GM19397 (cell line): ENCODE measurements around the gene ARL6IP5.
A peak's percentile ranks its signal among the peaks of the same experiment; 100 is the strongest.

ENCODE experiments used
- ATAC-seq: cut with Tn5 transposase; IDR thresholded peaks from one replicate; pipeline ENCODE4 v1.9.1; 2021; ENCODE audit warnings: mild to moderate bottlenecking, moderate library complexity; ENCODE audit not compliant: unreplicated experiment

Gene ARL6IP5

DNA sequence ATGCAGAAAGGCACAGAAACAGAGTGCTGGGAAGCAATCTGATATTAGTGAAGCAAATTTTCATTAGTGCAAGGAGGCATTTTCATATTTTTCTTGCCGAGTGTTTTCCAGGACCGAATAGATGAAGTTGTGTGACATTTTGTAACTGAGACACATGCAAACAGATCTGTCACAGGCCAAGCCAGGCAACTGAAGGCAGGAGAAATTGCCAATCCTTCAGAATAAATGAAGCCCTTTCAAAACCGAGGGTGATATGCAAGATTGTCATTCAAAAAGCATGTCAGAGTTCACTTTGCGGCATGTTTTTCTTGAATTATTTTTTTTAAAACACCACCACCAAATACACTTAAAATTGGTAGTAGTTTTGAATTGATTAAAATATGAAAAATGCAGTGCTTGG is 31.4 kb downstream of the ARL6IP5 start:
- ATAC-seq, result no peak

DNA sequence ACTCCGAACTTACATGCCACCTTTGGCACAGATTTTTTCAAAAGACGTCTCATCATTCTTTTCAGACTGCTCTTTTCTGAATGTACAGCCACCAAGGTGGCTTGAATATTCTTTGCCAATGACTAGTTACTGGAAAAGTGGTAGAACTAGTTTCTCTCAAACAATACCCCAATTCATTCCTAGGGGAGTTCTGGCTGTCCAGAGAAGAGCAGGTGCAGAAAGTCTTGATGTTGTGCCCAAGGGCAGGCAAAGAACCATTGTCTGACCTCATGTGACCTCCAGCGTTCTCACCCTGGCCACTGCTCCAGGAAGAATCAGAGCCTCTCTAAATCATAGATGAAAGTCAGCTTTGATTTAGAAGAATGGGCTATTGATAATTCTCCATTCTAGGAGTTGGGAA is 32.2 kb downstream of the ARL6IP5 start:
- ATAC-seq, result no peak

DNA sequence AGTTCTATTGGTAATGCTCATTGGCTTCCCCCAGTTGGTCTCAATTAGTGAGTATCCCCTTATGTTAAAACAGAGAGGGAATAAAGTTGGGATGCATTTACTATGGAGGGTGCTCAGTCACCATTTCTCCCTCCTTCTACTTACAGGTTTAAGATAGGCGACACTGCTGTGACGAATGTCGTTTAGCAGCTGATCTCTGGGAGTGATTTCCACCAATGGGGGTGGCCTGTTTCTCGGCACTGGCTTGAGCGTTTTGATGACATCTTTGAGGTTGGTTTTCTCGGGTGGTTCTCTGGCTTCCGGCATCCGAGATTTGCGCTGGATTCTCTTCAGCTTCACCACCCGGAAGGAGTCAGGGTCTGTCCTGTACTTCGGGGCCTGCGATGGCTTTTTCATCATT is 33.8 kb downstream of the ARL6IP5 start:
- ATAC-seq, result no peak

DNA sequence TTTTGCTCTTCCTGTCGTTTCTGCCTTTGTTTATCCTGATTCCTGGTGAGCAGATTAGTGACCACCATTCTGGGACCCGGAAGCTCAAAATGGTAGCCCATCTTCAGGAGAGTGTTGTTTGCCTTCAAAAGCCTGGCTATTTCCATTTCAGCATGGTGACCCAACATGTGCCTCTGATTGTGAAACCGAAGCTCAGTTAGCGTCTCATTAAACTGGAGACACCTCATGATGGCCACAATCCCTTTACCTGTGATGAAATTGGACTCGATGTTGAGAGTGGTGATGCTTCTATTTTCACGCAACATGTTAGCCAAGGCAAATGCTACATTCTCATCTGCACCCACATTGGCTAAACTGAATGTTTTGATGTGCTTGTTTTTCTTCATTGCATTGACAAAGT is 34.4 kb downstream of the ARL6IP5 start:
- ATAC-seq, result no peak

DNA sequence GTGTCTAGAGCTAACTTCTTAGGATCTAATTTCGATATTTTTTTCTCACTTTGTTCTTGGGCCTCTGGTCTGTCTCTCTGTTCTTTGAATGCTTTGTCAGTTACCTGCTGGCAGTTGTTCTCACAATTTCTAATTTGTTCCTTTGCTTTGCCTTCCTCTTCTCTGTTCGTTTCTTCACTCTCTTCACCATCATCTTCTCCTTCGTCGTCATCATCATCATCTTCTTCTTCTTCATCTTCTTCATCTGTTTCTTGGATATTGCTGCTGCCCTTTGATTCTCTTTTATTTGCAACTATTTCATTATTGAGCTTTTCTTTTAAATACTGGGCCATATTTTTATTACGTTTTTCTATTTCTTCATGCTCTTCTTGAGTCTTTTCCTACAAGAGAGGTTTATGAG is 34.9 kb downstream of the ARL6IP5 start:
- ATAC-seq, result no peak

DNA sequence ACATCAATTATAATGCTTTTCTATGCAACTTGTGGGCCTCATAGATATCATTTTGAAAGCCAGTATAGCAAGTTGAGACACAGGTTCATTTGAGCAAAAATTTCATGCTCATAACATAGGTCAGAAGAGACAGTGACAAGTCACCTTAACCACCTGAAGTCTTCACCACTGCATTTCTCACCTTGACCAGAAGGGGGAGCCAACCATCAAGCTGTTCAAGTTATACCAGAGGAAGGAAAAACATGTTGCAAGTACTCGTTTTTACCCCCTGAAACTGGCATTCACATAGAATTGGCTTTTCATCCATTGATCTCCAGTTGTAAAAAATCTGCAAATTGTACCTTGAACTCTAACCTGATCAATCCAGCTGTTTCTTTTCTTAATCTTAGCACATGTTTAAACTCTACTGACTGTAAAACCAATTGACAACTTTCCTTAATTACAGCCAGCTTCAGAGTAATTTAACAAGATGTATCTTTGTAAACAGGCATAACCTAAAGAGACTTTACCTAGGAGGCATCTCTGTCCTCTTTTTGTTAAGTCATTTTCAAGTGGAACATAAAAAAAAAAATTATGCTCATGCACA is 36.2 kb downstream of the ARL6IP5 start:
- peak; percentile 83 for ATAC-seq

DNA sequence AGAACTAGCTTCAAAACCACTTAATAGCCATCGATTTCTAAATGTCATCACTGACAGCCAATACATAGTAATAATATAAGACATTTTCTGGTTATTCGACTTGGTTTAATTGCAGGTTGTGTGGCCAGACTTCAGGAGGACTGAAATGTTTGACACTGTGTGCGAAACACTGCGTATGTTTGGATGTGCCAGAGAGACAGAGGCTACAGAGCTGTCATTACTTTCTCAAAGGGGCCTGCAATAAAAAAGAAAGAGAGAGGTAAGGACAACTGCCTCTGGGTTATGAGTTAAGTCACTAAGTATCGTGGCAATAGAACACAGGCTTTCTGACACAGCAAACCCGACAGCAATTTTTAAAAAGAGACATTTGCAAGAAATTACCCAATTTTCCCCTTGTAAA is 36.8 kb downstream of the ARL6IP5 start:
- ATAC-seq, result no peak

DNA sequence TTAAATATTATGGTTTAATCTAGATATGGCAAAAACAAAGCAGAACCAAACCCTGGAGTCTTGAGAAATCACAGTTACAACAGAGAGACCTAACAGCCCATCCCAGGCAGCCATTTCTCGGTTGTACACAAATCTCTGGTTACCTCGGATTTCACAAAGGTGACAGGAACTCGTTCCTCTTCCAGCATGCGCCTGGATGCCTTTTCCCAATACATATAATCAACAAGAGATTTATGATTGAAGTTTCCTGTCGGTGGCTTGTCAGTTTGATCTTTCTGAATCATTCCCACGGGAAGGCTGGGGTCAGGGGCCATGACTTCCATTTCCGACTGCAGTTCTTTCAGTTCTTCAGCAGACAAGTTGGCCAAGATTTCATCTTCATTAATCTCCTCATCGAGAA is 37.2 kb downstream of the ARL6IP5 start:
- no peak for ATAC-seq

DNA sequence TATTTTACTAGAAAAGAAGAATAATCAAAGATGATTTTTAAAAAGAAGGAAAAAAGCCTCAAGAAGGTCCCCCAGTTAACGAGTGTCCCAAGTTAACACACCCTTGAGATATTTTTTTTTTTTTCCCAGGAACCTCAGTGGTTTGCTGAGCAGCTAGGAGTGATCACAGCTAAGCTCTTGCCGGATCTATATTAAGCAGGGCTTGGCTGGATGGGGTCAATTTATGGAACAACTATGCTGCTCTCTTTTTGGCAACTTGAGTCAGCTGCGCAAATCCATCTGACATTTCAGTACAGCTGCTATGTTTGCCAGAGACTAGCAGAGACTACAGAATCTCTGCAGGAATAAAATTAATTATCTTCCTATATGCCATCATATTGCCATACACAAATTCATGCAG is 37.7 kb downstream of the ARL6IP5 start, which contains the start of gene LMOD3:
Gene LMOD3 (minus strand): TSS at position 193 of the 400 bp plus-strand sequence. CDS start 209 bp downstream, outside the sequence.
- no peak for ATAC-seq

DNA sequence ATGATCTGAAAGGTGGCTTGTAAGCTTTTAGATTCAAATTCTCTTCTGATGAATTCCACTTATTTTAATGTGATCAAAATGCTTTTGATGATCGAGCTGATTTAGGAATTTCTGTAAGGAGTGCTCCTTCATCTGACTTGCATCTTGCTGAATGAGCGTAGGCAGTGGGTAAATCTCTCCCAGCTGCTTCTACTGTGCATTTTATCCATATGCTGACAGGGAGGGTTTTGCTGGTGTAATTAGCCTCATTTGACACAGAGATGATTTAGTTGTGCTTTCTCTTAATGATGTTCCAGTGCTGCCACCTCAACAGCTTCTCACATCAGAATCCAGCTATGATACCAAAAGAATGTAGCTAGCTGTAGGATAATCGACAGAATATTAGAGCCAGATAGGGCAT is 41.5 kb downstream of the ARL6IP5 start:
- ATAC-seq, result no peak

DNA sequence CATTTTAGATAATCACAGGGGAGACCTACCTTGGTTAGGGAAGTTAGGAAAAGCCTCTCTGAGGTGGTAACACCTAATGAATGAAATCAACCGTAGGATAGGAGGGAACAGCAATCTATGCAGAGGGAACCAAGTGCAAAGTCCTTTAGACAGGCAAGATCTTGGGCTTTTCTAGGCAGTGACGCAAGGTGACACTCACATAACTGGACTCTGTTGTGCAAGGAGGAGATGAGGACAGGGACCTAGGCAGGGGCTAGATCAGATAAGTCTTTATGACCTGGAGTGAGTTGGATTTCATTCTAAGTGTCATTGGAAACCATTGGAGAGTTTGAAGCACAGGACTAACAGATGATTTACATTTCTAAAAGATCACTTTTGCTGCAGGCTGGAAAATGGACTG is 42.3 kb downstream of the ARL6IP5 start:
- ATAC-seq, result no peak

DNA sequence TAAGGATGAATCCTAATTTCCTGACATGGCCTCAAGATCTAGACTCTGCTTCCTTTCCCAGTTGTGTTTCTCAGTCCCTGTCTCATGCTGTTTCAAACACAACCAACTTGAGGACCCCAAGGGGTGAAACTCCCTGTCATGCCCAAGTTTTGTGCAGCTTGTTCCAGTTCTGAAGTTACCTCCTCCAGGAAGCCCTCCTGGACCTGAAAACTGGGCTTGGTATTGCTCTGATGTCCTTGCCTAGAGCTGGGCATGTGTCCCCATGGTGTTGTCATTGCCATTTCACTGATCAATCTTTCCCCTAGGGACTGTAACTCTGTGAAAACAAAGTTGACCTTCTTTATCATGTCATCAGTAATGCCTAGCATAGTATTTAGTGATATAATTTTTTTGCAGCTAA is 43.8 kb downstream of the ARL6IP5 start:
- ATAC-seq, result no peak

DNA sequence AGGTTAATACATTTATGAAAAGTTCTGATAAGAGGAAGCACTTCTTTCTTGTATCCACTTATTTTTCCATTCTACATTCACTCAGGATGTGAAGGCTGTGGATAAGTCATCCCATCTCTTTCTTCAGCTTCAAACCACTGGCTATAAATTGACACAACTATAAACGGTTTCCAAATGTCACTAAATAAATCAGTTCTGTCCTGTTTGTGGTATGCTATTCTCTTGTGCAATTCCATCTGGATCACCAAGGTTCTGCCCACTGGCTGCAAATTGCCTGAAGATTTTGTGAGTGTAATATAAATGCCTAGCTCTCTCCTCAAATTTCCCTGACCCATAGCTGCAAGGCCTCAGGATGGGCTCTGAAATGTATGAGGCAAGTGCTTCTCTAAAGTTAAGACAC is 44.8 kb downstream of the ARL6IP5 start:
- ATAC-seq, result no peak

DNA sequence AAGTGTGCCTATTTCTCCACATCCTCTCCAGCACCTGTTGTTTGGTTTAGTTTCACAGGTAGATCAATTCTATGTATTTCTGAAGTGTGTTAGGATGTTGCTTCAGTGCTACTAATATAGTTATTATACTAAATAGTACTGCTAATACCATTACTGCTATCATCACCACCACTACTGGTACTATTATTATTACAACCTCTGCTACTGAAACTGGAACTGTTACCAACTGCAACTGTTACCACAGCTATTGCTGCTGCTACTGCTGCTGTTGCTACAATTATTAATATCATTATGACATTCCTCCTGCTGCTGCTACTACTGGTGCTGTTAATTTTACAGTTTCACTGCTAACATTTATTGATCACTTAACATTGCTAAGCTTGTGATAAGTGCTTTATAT is 46.0 kb downstream of the ARL6IP5 start:
- ATAC-seq, result peak; percentile 58

DNA sequence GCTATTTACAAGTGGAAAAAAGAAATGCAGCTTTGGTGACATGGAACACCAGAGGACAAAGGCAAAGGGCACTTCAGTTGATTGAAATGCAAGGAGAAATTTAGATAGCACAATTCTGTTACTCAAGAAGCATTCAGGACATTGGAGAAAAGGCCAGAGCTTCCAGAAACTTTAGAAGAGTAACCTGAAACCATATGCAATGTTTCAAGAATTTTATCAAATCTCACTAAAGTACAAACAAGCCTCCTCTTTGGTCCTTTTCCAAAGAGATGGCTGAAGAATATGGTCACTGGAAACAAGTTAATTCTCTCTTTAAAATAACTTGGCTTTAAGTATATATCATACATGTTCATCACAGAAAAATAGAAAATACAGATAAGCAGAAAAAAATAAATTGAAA is 52.3 kb downstream of the ARL6IP5 start:
- no peak for ATAC-seq

DNA sequence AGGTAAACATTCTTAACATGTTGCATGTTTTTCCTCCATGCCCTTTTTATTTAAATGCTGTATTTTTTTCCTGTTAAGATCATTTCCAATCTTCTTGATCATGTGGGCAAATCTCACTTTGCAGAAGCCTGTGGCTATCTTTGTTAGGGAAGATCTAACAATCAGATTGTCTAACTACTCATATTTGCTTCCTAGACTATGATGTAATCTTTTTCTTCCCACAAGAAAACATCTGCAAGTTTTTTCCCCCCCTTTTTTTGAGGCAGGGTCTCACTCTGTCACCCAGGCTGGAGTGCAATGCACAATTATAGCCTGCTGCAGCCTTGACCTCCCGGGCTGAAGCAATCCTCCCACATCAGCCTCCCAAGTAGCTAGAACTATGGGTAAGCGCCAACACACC is 52.7 kb downstream of the ARL6IP5 start:
- no peak for ATAC-seq

DNA sequence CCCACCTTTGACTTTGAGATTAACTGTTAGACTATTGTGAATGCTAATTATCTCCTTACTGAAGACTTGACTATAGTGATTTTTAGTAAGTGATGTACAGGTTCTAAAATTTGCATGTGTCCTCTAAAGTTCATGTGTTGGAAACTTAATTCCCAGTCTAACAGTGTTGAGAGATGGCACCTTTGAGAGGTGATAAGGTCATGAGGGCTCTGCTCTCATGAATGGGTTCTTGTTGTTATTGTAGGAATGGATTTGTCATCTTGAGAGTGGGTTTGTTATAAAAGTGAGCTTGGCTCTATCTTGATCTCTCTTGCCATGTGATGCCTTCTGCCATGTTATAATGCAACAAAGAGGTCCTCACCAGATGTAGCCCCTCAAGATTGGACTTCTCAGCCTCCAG is 56.6 kb downstream of the ARL6IP5 start:
- no peak for ATAC-seq

DNA sequence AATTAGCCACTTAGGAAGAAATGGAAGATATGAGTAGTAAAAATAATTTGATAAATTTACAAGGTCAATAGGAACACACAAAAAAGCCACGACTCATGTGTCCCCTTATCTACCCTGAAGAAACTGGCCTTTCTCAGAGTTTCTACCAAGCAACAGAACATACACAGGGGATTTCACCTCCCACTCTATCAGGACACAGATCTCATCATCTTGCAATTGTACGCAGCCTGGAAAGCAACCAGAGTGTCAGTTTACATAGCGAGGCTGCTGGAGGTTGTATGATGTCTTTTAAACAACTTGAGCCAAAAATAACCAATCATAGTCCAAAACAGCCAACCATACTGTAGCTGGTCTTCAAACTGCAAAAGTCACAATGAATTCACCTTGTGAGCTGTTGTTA is 57.4 kb downstream of the ARL6IP5 start:
- ATAC-seq, result no peak

DNA sequence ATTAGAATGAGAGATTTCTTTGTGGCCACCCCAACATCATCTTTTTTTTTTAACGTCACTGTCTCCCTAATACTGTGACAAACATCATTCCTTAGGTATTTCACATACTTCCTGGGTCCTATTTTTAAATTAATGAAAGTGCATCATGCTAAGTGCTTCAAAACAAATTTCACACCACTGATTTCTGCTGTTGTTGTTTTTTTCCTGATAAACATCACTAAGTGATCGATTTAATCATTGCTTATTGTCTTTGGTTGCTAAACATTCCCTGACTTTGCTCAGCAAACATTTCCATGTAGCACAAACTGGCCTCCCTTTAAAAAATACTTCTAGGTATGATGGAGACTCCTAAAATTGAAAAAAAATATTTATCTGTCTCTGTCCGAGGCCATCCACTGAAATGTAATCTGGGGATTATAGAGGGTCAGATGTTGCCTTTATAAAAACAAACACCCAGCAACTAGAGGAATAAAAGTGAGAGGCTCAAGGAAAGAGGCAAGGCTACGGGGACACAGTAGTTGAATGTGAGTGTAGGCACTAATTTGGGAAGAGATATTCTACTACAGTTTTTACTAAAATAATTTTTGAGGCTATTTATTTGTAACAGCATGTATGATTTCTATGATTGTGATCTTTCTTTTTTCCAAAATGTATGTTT is 58.2 kb downstream of the ARL6IP5 start:
- ATAC-seq, result no peak

DNA sequence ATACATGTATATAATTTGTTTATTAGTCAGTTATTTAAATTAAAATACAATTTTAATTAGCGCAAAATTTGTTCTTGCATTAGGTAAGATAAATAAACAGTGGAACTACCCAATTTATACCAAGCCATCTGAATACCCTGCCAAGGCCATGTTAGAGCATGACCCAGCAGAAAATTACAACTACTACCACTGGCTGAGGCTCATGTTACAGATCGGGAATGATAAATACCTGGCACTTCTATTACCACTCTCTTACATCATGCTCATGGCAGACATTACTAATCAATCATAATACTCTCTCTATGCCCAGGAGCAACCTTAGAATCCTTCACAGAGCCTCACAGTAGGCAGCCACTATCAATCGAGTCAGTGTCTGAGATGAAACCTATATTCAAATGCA is 58.9 kb downstream of the ARL6IP5 start:
- ATAC-seq, result no peak

DNA sequence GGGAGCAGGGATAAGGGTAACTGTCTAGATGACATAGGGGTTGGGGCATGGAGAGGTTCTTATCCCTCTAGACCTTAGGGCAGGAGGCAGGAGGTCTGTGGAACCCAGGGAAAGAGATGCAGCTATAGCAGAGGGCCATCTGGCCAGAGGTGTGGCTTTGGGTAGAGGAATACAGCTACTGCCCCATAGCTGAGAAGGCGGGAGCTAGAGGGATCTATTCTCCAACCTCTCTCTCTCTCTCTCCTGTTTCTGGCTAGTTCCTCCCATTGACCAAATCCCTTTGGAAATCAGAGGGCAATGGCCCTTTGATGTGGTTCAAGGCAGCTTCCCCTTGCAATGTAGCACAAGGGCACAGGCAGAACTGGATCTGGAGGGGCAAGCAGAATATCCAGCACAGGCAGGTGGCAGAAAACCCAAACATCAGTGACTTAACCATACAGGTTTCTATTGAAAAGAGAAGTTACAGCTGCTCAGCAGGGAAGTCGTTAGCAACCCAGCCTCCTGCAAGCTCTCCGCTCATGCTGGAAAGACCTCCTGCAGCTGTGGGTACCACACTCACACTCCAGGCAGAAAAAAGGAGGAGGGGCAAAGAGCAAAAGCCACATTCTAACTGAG is 60.0 kb downstream of the ARL6IP5 start:
- ATAC-seq, result no peak

DNA sequence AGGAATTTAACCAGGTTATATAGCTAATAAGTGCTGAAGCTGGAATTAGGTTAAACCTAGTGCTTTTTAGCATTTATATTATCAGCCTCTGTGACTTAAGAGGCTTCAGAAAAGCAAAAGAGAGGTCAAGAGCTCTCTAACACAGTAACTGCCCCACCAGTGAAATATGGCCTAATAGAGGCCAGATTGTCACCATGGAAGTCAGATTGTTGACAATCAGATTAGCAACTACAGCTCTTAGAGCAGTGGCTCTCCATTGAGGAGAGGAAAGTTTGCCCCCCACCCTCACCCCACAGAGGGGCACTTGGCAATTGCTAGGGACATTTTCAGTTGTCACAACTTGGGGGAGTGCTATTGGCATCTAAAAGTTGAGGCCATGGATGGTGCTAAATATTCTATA is 61.0 kb downstream of the ARL6IP5 start:
- no peak for ATAC-seq

DNA sequence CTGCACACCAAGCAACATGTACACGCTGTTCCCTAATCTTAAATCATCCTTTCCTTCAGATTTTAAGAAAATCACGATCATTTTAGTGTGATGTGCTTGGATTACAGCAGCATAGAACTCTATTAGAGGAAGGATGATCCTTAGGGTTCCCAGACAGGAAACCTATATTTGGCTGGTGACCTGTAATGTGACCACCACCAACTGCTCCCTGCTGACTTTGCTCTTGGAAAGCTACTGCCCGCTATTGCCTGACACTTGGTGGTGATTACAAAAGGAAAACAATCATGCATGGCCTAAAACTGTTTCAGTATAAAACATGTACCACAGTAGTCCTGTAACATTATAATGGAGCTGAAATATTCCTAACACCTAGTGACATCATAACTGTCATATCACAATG is 64.8 kb downstream of the ARL6IP5 start:
- ATAC-seq, result no peak
